Osteocyte (in vitro differentiated cells): ENCODE data around the gene HCFC2. TPM values are rescaled to one million over a fixed set of nuclear protein-coding genes. Genes with fewer than 3 reads are reported as not detected.

Source experiments
- DNase-seq: peaks from one replicate; pipeline ENCODE4 v3.0.0; 2021; ENCODE audit warnings: mixed read lengths; ENCODE audit not compliant: unreplicated experiment; ENCODE audit errors: extremely low spot score
- H3K27ac Mint-ChIP-seq: one replicate; pipeline ENCODE4 v1.8.0; 2021; ENCODE audit warnings: mild to moderate bottlenecking, mixed read lengths; ENCODE audit not compliant: unreplicated experiment
- H3K27me3 Mint-ChIP-seq: one replicate; pipeline ENCODE4 v1.8.0; 2021; ENCODE audit warnings: mixed read lengths; ENCODE audit not compliant: unreplicated experiment
- H3K36me3 Mint-ChIP-seq: one replicate; pipeline ENCODE4 v1.8.0; 2021; ENCODE audit warnings: mixed read lengths; ENCODE audit not compliant: unreplicated experiment
- H3K4me1 Mint-ChIP-seq: one replicate; pipeline ENCODE4 v1.8.0; 2021; ENCODE audit warnings: mixed read lengths; ENCODE audit not compliant: unreplicated experiment
- H3K4me3 Mint-ChIP-seq: one replicate; pipeline ENCODE4 v1.8.0; 2021; ENCODE audit warnings: mild to moderate bottlenecking, moderate library complexity, mixed read lengths; ENCODE audit not compliant: unreplicated experiment
- H3K9me3 Mint-ChIP-seq: one replicate; pipeline ENCODE4 v1.8.0; 2021; ENCODE audit warnings: mixed read lengths; ENCODE audit not compliant: unreplicated experiment
- CTCF ChIP-seq: fragments of 200-600 bp; sonication (generic); IDR thresholded peaks from 2 replicates; pipeline ENCODE4 v1.5.0; 2021; ENCODE audit warnings: antibody characterized with exemption, mild to moderate bottlenecking, moderate library complexity
- total RNA-seq: library from RNA; stranded (reverse); gene quantifications from 2 replicates; pipeline ENCODE4 v1.2.1, GENCODE V29; 2021

Gene HCFC2
- total RNA-seq, 1 donor from 2014 or later = 21.3 TPM

- Mint-ChIP-seq H3K27ac (no peak overlapping the region), H3K27me3 (no peaks in the 10 kb centered on the region), H3K4me3 (no peak overlapping the region), H3K4me1 (no peaks in the 10 kb centered on the region), H3K36me3 (peaks cover 2% of the 10 kb centered on the region), H3K9me3 (no peaks in the 10 kb centered on the region)
- TF ChIP-seq CTCF = peak; percentile 68
- DNase-seq = no peak
Observed at GRCh38 chr12:104057771-104058197, 6.5 kb upstream of the HCFC2 start.

- Mint-ChIP-seq H3K27me3 (no peaks in the 10 kb centered on the region), H3K4me1 (peaks cover 5% of the 10 kb centered on the region), H3K9me3 (no peaks in the 10 kb centered on the region), H3K36me3 (peaks cover 2% of the 10 kb centered on the region), H3K27ac (no peak overlapping the region), H3K4me3 (no peak overlapping the region)
- DNase-seq = no peak
- no peak for TF ChIP-seq CTCF
Observed at GRCh38 chr12:104058802-104059201, 5.5 kb upstream of the HCFC2 start.

GRCh38 chr12:104059963-104060362, 4.4 kb upstream of the HCFC2 start:
- Mint-ChIP-seq H3K27me3 (no peaks in the 10 kb centered on the region), H3K36me3 (peaks cover 2% of the 10 kb centered on the region), H3K9me3 (no peaks in the 10 kb centered on the region), H3K27ac (no peak overlapping the region), H3K4me3 (no peak overlapping the region), H3K4me1 (peaks cover 5% of the 10 kb centered on the region)
- no peak for DNase-seq
- TF ChIP-seq CTCF = no peak

GRCh38 chr12:104060791-104061190, 3.5 kb upstream of the HCFC2 start:
- Mint-ChIP-seq H3K4me3 (no peak overlapping the region), H3K27ac (no peak overlapping the region), H3K27me3 (no peaks in the 10 kb centered on the region), H3K9me3 (no peaks in the 10 kb centered on the region), H3K4me1 (peaks cover 13% of the 10 kb centered on the region), H3K36me3 (peaks cover 2% of the 10 kb centered on the region)
- TF ChIP-seq CTCF = no peak
- no peak for DNase-seq

- H3K4me3 Mint-ChIP-seq = peak overlapping the region; percentile 94
- H3K9me3 Mint-ChIP-seq = no peaks in the 10 kb centered on the region
- peaks cover 21% of the 10 kb centered on the region for H3K4me1 Mint-ChIP-seq
- no peak for TF ChIP-seq CTCF
- peak overlapping the region; percentile 92 for H3K27ac Mint-ChIP-seq
- DNase-seq = no peak
- H3K36me3 Mint-ChIP-seq = peaks cover 7% of the 10 kb centered on the region
- H3K27me3 Mint-ChIP-seq = no peaks in the 10 kb centered on the region
Observed at GRCh38 chr12:104063712-104064030, 660 bp upstream of the HCFC2 start.
